Left lung (tissue), 10 donors: ENCODE data around the gene TOMM6. TPM values are rescaled to one million over a fixed set of nuclear protein-coding genes. Genes with fewer than 3 reads are reported as not detected.
"Not testable (repeated sequence)": the region's sequence is repeated elsewhere in the genome, so short reads cannot be mapped to it uniquely, and the experiment has no call there.

Source experiments
- ATAC-seq: fragments of 200-7000 bp; cut with Tn5 transposase; one replicate; pipeline ENCODE4 v1.9.1; 2020; ENCODE audit warnings: moderate library complexity
- DNase-seq, 4 donors: peaks; one replicate each; pipeline ENCODE4 v3.0.0-alpha.2; 2013 to 2020
- H3K27ac ChIP-seq, 2 donors: fragments of 200-600 bp; sonication (generic) in 1 of 2; one replicate each; pipeline versions ENCODE4 v1.5.0 to v1.8.0; 2020 to 2021
- H3K27me3 ChIP-seq, 2 donors: fragments of 200-600 bp; sonication (generic) in 1 of 2; one replicate each; pipeline versions ENCODE4 v1.5.0 to v1.8.0; 2020 to 2021
- H3K36me3 ChIP-seq, 2 donors: fragments of 200-600 bp; sonication (generic) in 1 of 2; one replicate each; pipeline versions ENCODE4 v1.5.0 to v1.8.0; 2020 to 2021
- H3K4me1 ChIP-seq, 2 donors: fragments of 200-600 bp; one replicate each; pipeline ENCODE4 v1.8.0; 2021
- H3K4me3 ChIP-seq, 2 donors: fragments of 200-600 bp; sonication (generic) in 1 of 2; one replicate each; pipeline versions ENCODE4 v1.5.0 to v1.8.0; 2020 to 2021; ENCODE audit warnings: mild to moderate bottlenecking in 1 of 2
- H3K9me3 ChIP-seq, 2 donors: fragments of 200-600 bp; sonication (generic) in 1 of 2; one replicate each; pipeline versions ENCODE4 v1.5.0 to v1.8.0; 2020 to 2021
- intact Hi-C, 2 donors: fragments of 100-400 bp; cut with DNase I; formaldehyde crosslinking; loops; one replicate each; pipeline versions ENCODE4 v1.11.2 to v1.14.2; 2022
- polyA plus RNA-seq, 6 donors: library from polyadenylated mRNA; unstranded; fragments of 120-200 nt; gene quantifications; one replicate each; pipeline ENCODE4 v1.2.1, GENCODE V29; 2013; ENCODE audit not compliant: insufficient read length in 6 of 6
- total RNA-seq, 2 donors: library from RNA; stranded (reverse); fragmentation: NEBNext Ultra II Directional; extraction: Animal tissue kit (Norgen Biotek cat#: 25700); gene quantifications; one replicate each; pipeline ENCODE4 v1.2.1, GENCODE V29; 2021
- TF ChIP-seq, protein P1 (sequence below), 2 donors: fragments of 200-600 bp; sonication (generic) in 1 of 2; IDR thresholded peaks; one replicate each; pipeline versions ENCODE4 v1.5.0 to v1.8.0; 2021; ENCODE audit warnings: antibody characterized with exemption in 2 of 2
- donor health status: DM: no; HTN: yes; CAD: no.
- donor health status: DM: no; HTN: no; CAD: no.

TOMM6 gene
- total and polyA plus RNA-seq, 8 donors: 169 to 203 (median 188) TPM

DNA sequence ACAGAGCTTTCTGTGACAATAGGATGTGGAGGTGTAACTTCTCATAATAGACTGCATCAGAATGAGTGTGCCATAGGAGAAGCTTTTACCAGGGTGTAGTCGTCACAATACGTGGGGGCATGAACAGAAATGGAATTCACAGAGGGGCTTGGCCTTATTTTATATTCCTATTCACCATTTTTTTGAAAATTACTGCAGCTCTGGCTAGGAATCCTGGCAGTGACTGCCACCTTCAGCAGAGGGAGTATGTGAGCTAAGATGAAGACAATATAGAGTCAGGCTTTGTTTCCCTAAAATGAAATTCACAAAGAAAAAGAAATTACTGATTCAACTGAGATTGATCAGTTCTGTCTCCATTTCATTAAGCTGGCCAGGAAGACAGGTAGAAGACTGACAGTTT is 13.9 kb downstream of the TOMM6 start:
- Histone ChIP-seq H3K27ac (no peak overlapping the region), H3K4me1 (no peaks in the 10 kb centered on the region), H3K36me3 (peaks cover 0 to 36% of the 10 kb centered on the region in 2 donors), H3K27me3 (no peaks in the 10 kb centered on the region), H3K4me3 (no peak overlapping the region), H3K9me3 (no peaks in the 10 kb centered on the region)
- intact Hi-C loops: no loop called here
- no peak for ATAC-seq
- no peak for DNase-seq
- TF ChIP-seq, protein P1, sequence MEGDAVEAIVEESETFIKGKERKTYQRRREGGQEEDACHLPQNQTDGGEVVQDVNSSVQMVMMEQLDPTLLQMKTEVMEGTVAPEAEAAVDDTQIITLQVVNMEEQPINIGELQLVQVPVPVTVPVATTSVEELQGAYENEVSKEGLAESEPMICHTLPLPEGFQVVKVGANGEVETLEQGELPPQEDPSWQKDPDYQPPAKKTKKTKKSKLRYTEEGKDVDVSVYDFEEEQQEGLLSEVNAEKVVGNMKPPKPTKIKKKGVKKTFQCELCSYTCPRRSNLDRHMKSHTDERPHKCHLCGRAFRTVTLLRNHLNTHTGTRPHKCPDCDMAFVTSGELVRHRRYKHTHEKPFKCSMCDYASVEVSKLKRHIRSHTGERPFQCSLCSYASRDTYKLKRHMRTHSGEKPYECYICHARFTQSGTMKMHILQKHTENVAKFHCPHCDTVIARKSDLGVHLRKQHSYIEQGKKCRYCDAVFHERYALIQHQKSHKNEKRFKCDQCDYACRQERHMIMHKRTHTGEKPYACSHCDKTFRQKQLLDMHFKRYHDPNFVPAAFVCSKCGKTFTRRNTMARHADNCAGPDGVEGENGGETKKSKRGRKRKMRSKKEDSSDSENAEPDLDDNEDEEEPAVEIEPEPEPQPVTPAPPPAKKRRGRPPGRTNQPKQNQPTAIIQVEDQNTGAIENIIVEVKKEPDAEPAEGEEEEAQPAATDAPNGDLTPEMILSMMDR (IDR thresholded peaks at IDR 0.05): peak in 1 of 2 donors; percentile 25

- TF ChIP-seq, protein P1 (IDR thresholded peaks at IDR 0.05): no peak
Observed at GRCh38 chr6:41805830-41806774, 18.6 kb downstream of the TOMM6 start.

DNA sequence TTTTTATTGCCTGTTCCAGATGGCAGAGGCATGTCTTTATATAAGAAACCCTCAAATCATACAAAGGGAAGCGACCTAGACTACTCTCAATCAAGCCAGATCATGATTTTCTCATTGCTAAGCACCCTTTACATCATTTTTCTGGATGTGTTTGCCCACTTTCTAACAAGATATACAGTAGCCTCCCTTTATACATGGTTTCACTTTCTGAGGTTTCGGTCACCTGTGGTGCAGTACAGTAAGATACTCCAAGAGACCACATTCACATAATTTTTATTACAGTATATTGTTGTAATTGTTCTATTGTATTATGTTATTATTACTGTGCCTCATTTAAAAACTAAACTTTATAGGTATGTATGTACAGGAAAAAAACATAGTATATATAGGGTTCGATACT is 23.6 kb downstream of the TOMM6 start:
- Histone ChIP-seq H3K4me1 (no peaks in the 10 kb centered on the region), H3K4me3 (no peak overlapping the region), H3K9me3 (no peaks in the 10 kb centered on the region), H3K27ac (no peak overlapping the region), H3K27me3 (no peaks in the 10 kb centered on the region), H3K36me3 (peaks cover 0 to 7% of the 10 kb centered on the region in 2 donors)
- intact Hi-C loops: no loop called here
- TF ChIP-seq, protein P1 (IDR thresholded peaks at IDR 0.05): no peak
- DNase-seq: no peak
- no peak for ATAC-seq

More at GRCh38 chr6:41805830-41806774, 18.6 kb downstream of the TOMM6 start:
- intact Hi-C loops: no loop called here
- DNase-seq (no peak), ATAC-seq (no peak)
- Histone ChIP-seq H3K9me3 (no peaks in the 10 kb centered on the region), H3K27ac (no peak overlapping the region), H3K4me1 (no peaks in the 10 kb centered on the region), H3K27me3 (no peaks in the 10 kb centered on the region), H3K4me3 (no peak overlapping the region), H3K36me3 (peaks cover 0 to 15% of the 10 kb centered on the region in 2 donors)

- H3K27me3 ChIP-seq, H3K9me3 ChIP-seq, DNase-seq, H3K36me3 ChIP-seq, H3K27ac ChIP-seq, H3K4me1 ChIP-seq, ATAC-seq, intact Hi-C loops, H3K4me3 ChIP-seq: not testable (repeated sequence)
Observed at GRCh38 chr6:41811946-41812345, 24.5 kb downstream of the TOMM6 start.

GRCh38 chr6:41813469-41813868 is 26.0 kb downstream of the TOMM6 start:
- TF ChIP-seq, protein P1 (IDR thresholded peaks at IDR 0.05): no peak
- Histone ChIP-seq H3K27ac (no peak overlapping the region), H3K4me1 (no peaks in the 10 kb centered on the region), H3K4me3 (no peak overlapping the region), H3K9me3 (no peaks in the 10 kb centered on the region), H3K27me3 (no peaks in the 10 kb centered on the region), H3K36me3 (no peaks in the 10 kb centered on the region)
- no peak for DNase-seq
- intact Hi-C loops: no loop called here
- ATAC-seq: no peak
